Stimulated activated naive CD4-positive, alpha-beta T cell (primary cell): Measurements from ENCODE around the gene TSPAN6.

Source experiments
- DNase-seq, 6 experiments: peaks; one replicate each; lab custom pipeline; 2025; lab: John Stamatoyannopoulos, UW

Gene TSPAN6

DNA sequence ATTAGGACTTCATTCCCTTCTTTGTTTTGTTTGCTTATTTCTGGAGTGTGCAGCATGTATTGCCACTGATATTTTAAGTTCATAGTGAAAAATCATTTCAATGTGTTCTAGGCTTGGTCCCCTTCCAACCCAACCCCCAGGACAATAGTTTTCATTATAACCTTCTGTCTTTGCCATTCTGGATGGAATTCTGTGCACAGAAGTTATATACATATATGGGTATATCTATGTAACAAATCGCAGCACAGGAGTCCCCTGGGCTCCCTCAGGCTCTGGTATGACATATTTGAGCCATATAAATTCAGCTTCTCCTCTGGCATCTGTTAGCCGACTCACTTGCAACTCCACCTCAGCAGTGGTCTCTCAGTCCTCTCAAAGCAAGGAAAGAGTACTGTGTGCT, 52.0 kb downstream of the TSPAN6 start, which contains the start of gene TNMD:
Gene TNMD (plus strand): TSS at position 326 of the 400 bp plus-strand sequence. CDS start 83 bp downstream, outside the sequence.
- no peak for DNase-seq
